CD14-positive monocyte (primary cell): ENCODE results near the gene AMPH. TPM values are rescaled to one million over a fixed set of nuclear protein-coding genes. Genes with fewer than 3 reads are reported as not detected.

ENCODE experiments used
- DNase-seq, 3 donors: peaks; one replicate each; pipeline ENCODE4 v3.0.0-alpha.2; 2011 to 2022
- H2AFZ ChIP-seq: 2 replicates; pipeline ENCODE4 v1.6.0; 2012; ENCODE audit warnings: mild to moderate bottlenecking, low read depth, low read length, inconsistent platforms; ENCODE audit not compliant: insufficient read depth, poor library complexity, severe bottlenecking
- H3K27ac ChIP-seq, 2 donors: 1 replicate in 1 of 2; 2 replicates in 1 of 2; pipeline ENCODE4 v1.5.1; 2012 to 2013; ENCODE audit warnings: low read length in 2 of 2, control low read depth in 1 of 2, inconsistent platforms in 1 of 2, low read depth in 1 of 2, mild to moderate bottlenecking in 1 of 2
- H3K27me3 ChIP-seq, 2 donors: one replicate each; pipeline versions ENCODE4 v1.6.0 to v1.6.1; 2011 to 2013; ENCODE audit warnings: low read length in 2 of 2; ENCODE audit not compliant: control insufficient read depth in 2 of 2, insufficient read depth in 2 of 2
- H3K36me3 ChIP-seq, 2 donors: replicated peaks in 1 of 2; 1 replicate in 1 of 2; 2 replicates in 1 of 2; pipeline versions ENCODE4 v1.5.1 to v1.6.1; 2012 to 2013; ENCODE audit warnings: low read length in 2 of 2, control low read depth in 1 of 2, inconsistent platforms in 1 of 2, mild to moderate bottlenecking in 1 of 2; ENCODE audit not compliant: insufficient read depth in 2 of 2, control insufficient read depth in 1 of 2
- H3K4me1 ChIP-seq, 2 donors: 1 replicate in 1 of 2; 2 replicates in 1 of 2; pipeline versions ENCODE4 v1.5.1 to v1.6.1; 2012 to 2013; ENCODE audit warnings: low read length in 2 of 2, control low read depth in 1 of 2, inconsistent platforms in 1 of 2, mild to moderate bottlenecking in 1 of 2, moderate library complexity in 1 of 2; ENCODE audit not compliant: insufficient read depth in 2 of 2, control insufficient read depth in 1 of 2
- H3K4me2 ChIP-seq: replicated peaks from 2 replicates; pipeline ENCODE3; 2012; ENCODE audit warnings: low read length, moderate library complexity, mild to moderate bottlenecking; ENCODE audit not compliant: poor library complexity, severe bottlenecking; ENCODE audit errors: extremely low read depth
- H3K4me3 ChIP-seq, 3 experiments: fragments of 200-600 bp in 1 of 3; sonication (generic) in 1 of 3; replicated peaks in 1 of 3; 1 replicate in 2 of 3; 2 replicates in 1 of 3; pipeline ENCODE4 v1.5.1; 2011 to 2013; ENCODE audit warnings: low read length in 3 of 3, mild to moderate bottlenecking in 3 of 3, control low read depth in 2 of 3, low read depth in 2 of 3, inconsistent platforms in 1 of 3, moderate library complexity in 1 of 3
- H3K79me2 ChIP-seq: 2 replicates; pipeline ENCODE4 v1.6.0; 2012; ENCODE audit warnings: mild to moderate bottlenecking, control low read depth, inconsistent platforms, low read length, moderate library complexity; ENCODE audit not compliant: insufficient read depth
- H3K9ac ChIP-seq: 2 replicates; pipeline ENCODE4 v1.6.0; 2017; ENCODE audit warnings: low read length, mild to moderate bottlenecking; ENCODE audit not compliant: insufficient read depth, poor library complexity, severe bottlenecking
- H3K9me3 ChIP-seq, 2 donors: replicated peaks in 1 of 2; 1 replicate in 1 of 2; 2 replicates in 1 of 2; pipeline versions ENCODE4 v1.5.1 to v1.6.1; 2012 to 2013; ENCODE audit warnings: low read length in 2 of 2, control low read depth in 1 of 2; ENCODE audit not compliant: control insufficient read depth in 1 of 2, insufficient read depth in 1 of 2
- H4K20me1 ChIP-seq: 2 replicates; pipeline ENCODE4 v1.6.0; 2012; ENCODE audit warnings: mild to moderate bottlenecking, low read length, control low read depth, moderate library complexity; ENCODE audit not compliant: insufficient read depth
- H3K27ac Mint-ChIP-seq, 7 donors: one replicate each; pipeline ENCODE4 v1.8.0; 2020; ENCODE audit warnings: mild to moderate bottlenecking in 7 of 7, mixed read lengths in 7 of 7, moderate library complexity in 6 of 7, inconsistent platforms in 2 of 7
- H3K27me3 Mint-ChIP-seq, 3 donors: one replicate each; pipeline ENCODE4 v1.8.0; 2021 to 2022; ENCODE audit warnings: low read depth in 3 of 3, mild to moderate bottlenecking in 3 of 3, mixed read lengths in 3 of 3, moderate library complexity in 3 of 3, inconsistent platforms in 1 of 3
- H3K36me3 Mint-ChIP-seq, 2 donors: one replicate each; pipeline ENCODE4 v1.8.0; 2020; ENCODE audit warnings: mixed read lengths in 2 of 2, inconsistent platforms in 1 of 2, mild to moderate bottlenecking in 1 of 2
- H3K4me1 Mint-ChIP-seq: one replicate; pipeline ENCODE4 v1.8.0; 2020; ENCODE audit warnings: mild to moderate bottlenecking, mixed read lengths
- H3K4me3 Mint-ChIP-seq, 2 donors: one replicate each; pipeline ENCODE4 v1.8.0; 2020; ENCODE audit warnings: mild to moderate bottlenecking in 2 of 2, mixed read lengths in 2 of 2, moderate library complexity in 1 of 2
- H3K9me3 Mint-ChIP-seq, 7 donors: one replicate each; pipeline ENCODE4 v1.8.0; 2020 to 2022; ENCODE audit warnings: mixed read lengths in 7 of 7, mild to moderate bottlenecking in 6 of 7, moderate library complexity in 6 of 7, inconsistent platforms in 2 of 7
- CTCF ChIP-seq: fragments of 200-600 bp; IDR thresholded peaks from one replicate; pipeline ENCODE4 v1.8.0; 2022; ENCODE audit warnings: antibody characterized with exemption, mild to moderate bottlenecking
- WGBS: methylation state at CpG from one replicate; pipeline ENCODE4 v1.1.5; 2013; ENCODE audit warnings: missing lambda C conversion rate; ENCODE audit not compliant: insufficient coverage; 5-methylcytosine and 5-hydroxymethylcytosine counted together
- intact Hi-C, 2 donors: fragments of 100-400 bp; cut with micrococcal nuclease; formaldehyde crosslinking; loops; one replicate each; pipeline versions ENCODE4 v1.15.0 to v1.15.1; 2023
- polyA plus RNA-seq, 3 donors: library from polyadenylated mRNA; depleted of rRNA in 1 of 3; unstranded in 2 of 3; stranded (reverse) in 1 of 3; fragments of 300-500 nt in 2 of 3; fragments of >200 nt in 1 of 3; fragmentation: Illumina TruSeq in 2 of 3; gene quantifications; 1 replicate in 2 of 3; 2 replicates in 1 of 3; pipeline ENCODE4 v1.2.3, GENCODE V29; 2012 to 2021

The AMPH gene
- polyA plus RNA-seq, 3 donors = 0.61 to 0.96 (median 0.67) TPM

GRCh38 chr7:38410056-38410455, 221.1 kb downstream of the AMPH start:
- no peak overlapping the region for H3K27ac Mint-ChIP-seq
- no peak overlapping the region for H3K9ac ChIP-seq
- peaks cover 11% of the 10 kb centered on the region for H3K4me1 Mint-ChIP-seq
- H3K4me1 ChIP-seq = no peaks in the 10 kb centered on the region
- H3K4me3 Mint-ChIP-seq = no peak overlapping the region
- H3K4me2 ChIP-seq = no peak overlapping the region
- no peaks in the 10 kb centered on the region for H3K9me3 ChIP-seq
- peaks cover 0 to 2% (median 1%) of the 10 kb centered on the region in 3 donors for H3K27me3 Mint-ChIP-seq
- no peak overlapping the region for H3K4me3 ChIP-seq
- DNase-seq = no peak
- no peaks in the 10 kb centered on the region for H3K27me3 ChIP-seq
- H2AFZ ChIP-seq = no peak overlapping the region
- H4K20me1 ChIP-seq = no peaks in the 10 kb centered on the region
- no peaks in the 10 kb centered on the region for H3K36me3 ChIP-seq
- TF ChIP-seq CTCF = no peak
- H3K36me3 Mint-ChIP-seq = no peaks in the 10 kb centered on the region
- H3K27ac ChIP-seq = no peak overlapping the region
- H3K9me3 Mint-ChIP-seq = peaks cover 0 to 3% (median 0%) of the 10 kb centered on the region in 7 donors
- 79% methylated on average over 2 of the region's 2 CpGs for WGBS
- intact Hi-C loops = no loop called here
- no peaks in the 10 kb centered on the region for H3K79me2 ChIP-seq

- H3K27me3 ChIP-seq = no peaks in the 10 kb centered on the region
- intact Hi-C loops = loop anchor here in 1 of 2 donors (10.0 kb wide), 1 partner anchor 245 kb away; no protein-coding TSS in a partner anchor
- no peak overlapping the region for H3K4me2 ChIP-seq
- H2AFZ ChIP-seq = no peak overlapping the region
- Mint-ChIP-seq H3K27ac (no peak overlapping the region), H3K4me3 (no peak overlapping the region), H3K27me3 (peaks cover 0 to 2% (median 1%) of the 10 kb centered on the region in 3 donors), H3K4me1 (peaks cover 11% of the 10 kb centered on the region), H3K36me3 (no peaks in the 10 kb centered on the region), H3K9me3 (peaks cover 0 to 9% (median under 1%) of the 10 kb centered on the region in 7 donors)
- no peak overlapping the region for H3K27ac ChIP-seq
- H3K4me1 ChIP-seq = no peaks in the 10 kb centered on the region
- no peak overlapping the region for H3K4me3 ChIP-seq
- WGBS = 100% methylated on average over 1 of the region's 6 CpGs
- H4K20me1 ChIP-seq = no peaks in the 10 kb centered on the region
- no peaks in the 10 kb centered on the region for H3K36me3 ChIP-seq
- no peaks in the 10 kb centered on the region for H3K79me2 ChIP-seq
- H3K9ac ChIP-seq = no peak overlapping the region
- TF ChIP-seq CTCF = no peak
- H3K9me3 ChIP-seq = no peaks in the 10 kb centered on the region
- no peak for DNase-seq
Measured at GRCh38 chr7:38409531-38409930, 221.6 kb downstream of the AMPH start.
